NCI-H1436 (cell line): ENCODE measurements around the gene GPAT2.
"Not testable (repeated sequence)": the region's sequence is repeated elsewhere in the genome, so short reads cannot be mapped to it uniquely, and the experiment has no call there.

Experiments used
- DNase-seq: peaks from one replicate; lab custom pipeline; 2025; lab: John Stamatoyannopoulos, UW

The GPAT2 gene

GRCh38 chr2:96022701-96023447 lies 11.8 kb downstream of the GPAT2 start:
- not testable (repeated sequence) for DNase-seq

GRCh38 chr2:96022126-96022525 lies 12.6 kb downstream of the GPAT2 start:
- not testable (repeated sequence) for DNase-seq

- not testable (repeated sequence) for DNase-seq
These were observed 13.6 kb downstream of the GPAT2 start for GRCh38 chr2:96021142-96021541.

GRCh38 chr2:96019909-96020590 lies 14.7 kb downstream of the GPAT2 start:
- DNase-seq, result not testable (repeated sequence)

- DNase-seq, result not testable (repeated sequence)
These were observed 18.4 kb downstream of the GPAT2 start for GRCh38 chr2:96016321-96016720.

GRCh38 chr2:96012792-96013264 lies 21.9 kb downstream of the GPAT2 start:
- not testable (repeated sequence) for DNase-seq

GRCh38 chr2:96012086-96012791 lies 22.5 kb downstream of the GPAT2 start:
- not testable (repeated sequence) for DNase-seq

GRCh38 chr2:96011129-96011455 lies 23.6 kb downstream of the GPAT2 start:
- not testable (repeated sequence) for DNase-seq

- not testable (repeated sequence) for DNase-seq
These were observed 24.2 kb downstream of the GPAT2 start for GRCh38 chr2:96010320-96011128.

- DNase-seq, result not testable (repeated sequence)
These were observed 24.9 kb downstream of the GPAT2 start for GRCh38 chr2:96009833-96010232.

GRCh38 chr2:96008051-96008450 lies 26.7 kb downstream of the GPAT2 start:
- DNase-seq, result not testable (repeated sequence)

GRCh38 chr2:96006248-96006647 lies 28.5 kb downstream of the GPAT2 start:
- not testable (repeated sequence) for DNase-seq

GRCh38 chr2:95992520-95993272 lies 42.0 kb downstream of the GPAT2 start:
- DNase-seq, result not testable (repeated sequence)

GRCh38 chr2:95992102-95992501 lies 42.6 kb downstream of the GPAT2 start:
- DNase-seq, result not testable (repeated sequence)

- not testable (repeated sequence) for DNase-seq
These were observed 43.2 kb downstream of the GPAT2 start, which contains the start of gene ANKRD36C for GRCh38 chr2:95991351-95992094. TSS of gene ANKRD36C (minus strand) at chr2:95991824. CDS start at chr2:95991708, 116 bp downstream.

GRCh38 chr2:95990884-95991283 lies 43.8 kb downstream of the GPAT2 start:
- not testable (repeated sequence) for DNase-seq
